Glomerular visceral epithelial cell (primary cell): ENCODE measurements around the gene SPON1.
A peak's percentile ranks its signal among the peaks of the same experiment; 100 is the strongest.
"Not testable (repeated sequence)": the region's sequence is repeated elsewhere in the genome, so short reads cannot be mapped to it uniquely, and the experiment has no call there.

Experiments used
- DNase-seq: peaks from one replicate; pipeline ENCODE4 v3.0.0-alpha.2; 2016; ENCODE audit errors: extremely low spot score

SPON1 gene

GRCh38 chr11:14124886-14125285, 162.4 kb downstream of the SPON1 start:
- no peak for DNase-seq

DNA sequence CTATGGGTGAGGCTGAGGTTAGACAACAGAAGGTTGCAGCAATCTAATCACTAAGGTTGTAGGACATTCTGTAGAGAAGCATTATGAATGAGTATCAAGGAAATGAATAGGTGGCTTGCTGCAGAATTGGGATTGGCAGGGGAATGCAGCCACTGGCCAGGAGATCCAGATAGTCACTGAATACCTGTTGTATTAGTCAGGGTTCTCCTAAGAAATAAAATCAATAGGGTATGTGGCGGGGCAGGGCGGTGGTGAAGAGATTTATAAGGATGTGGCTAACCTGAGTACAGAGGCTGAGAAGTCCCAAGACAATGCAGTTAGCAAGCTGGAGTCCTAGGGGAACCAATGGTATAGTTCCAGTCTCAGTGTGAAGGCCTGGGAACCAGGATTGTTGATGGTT, 163.0 kb downstream of the SPON1 start:
- no peak for DNase-seq

GRCh38 chr11:14127679-14128078, 165.2 kb downstream of the SPON1 start:
- no peak for DNase-seq

DNA sequence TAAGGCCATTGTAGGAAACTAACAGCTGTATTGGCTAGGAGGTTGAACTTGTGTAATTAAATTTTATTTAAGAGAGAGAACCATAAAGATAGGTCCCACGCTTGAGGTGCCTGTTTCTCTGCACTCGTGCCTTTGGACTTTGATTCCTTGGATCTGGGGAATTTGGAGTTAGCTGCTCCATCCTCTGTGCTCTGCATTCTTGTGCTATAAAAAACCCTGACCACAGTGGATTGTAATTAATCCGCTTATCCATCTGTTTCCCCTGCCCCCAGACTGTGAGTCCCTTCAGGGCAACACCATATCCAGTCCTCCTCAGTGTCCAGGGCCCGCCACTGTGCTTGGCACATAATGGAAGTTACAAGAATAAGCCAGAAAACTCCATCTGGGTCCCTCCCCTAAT, 169.8 kb downstream of the SPON1 start:
- no peak for DNase-seq

DNA sequence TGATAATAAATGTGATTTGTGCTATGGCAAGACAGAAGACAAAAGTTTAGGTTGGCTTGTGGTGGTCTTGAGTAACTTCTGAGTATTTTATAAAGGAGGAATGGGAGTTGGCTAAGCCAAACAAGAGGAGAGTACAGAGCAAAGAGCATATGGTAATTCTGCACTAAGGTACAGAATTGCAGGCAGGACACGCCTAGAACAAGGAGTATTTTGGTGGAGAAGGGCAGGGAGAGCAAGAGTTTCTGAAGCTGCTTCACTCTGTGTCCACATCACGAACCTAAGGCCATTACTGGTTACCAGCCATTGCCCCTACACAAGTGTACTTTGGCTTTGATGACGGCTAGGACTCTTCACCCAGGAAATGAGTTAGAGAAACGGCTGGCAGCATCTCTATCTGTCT, 170.9 kb downstream of the SPON1 start:
- no peak for DNase-seq

DNA sequence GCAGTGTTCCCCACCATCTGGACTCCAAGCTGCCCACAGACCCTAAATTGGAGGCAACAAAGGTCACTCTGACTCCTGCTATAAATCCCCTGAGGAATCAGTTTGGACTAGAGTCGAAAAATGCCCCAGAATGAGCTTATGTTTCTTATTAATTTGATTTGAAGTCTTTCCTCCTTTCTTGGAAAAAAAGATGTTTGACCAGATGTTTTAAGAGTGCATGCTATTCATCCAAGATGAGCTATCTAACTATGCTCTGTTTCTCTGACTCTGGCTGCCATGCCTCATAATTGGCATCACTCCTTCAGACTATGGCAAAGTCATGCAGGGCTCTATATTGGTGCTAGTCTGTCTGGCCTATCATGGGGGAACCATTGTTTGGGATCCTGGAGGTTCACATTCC, 174.0 kb downstream of the SPON1 start:
- DNase-seq, result no peak

- DNase-seq, result no peak
Measured at GRCh38 chr11:14137284-14137683, 174.8 kb downstream of the SPON1 start.

GRCh38 chr11:14140991-14141390, 178.5 kb downstream of the SPON1 start:
- DNase-seq, result no peak

DNA sequence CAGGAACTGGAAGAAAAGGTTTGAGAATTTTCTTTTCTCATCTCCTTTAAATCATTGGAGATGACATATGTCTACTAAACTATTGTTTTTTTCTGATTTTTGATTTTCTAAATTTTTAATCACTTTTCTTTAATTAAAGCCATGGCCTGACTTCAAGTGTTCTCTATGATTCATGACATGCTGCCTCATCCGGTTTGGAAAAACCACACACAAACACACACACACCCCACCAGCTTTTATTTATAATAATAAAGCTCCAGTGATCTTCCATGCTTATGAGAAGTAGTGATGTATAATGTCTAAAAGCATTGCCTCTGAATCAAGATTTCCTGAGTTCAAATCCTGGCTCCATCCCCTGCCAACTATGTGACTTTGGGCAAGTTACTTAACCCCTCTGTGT, 179.2 kb downstream of the SPON1 start:
- DNase-seq, result no peak

DNA sequence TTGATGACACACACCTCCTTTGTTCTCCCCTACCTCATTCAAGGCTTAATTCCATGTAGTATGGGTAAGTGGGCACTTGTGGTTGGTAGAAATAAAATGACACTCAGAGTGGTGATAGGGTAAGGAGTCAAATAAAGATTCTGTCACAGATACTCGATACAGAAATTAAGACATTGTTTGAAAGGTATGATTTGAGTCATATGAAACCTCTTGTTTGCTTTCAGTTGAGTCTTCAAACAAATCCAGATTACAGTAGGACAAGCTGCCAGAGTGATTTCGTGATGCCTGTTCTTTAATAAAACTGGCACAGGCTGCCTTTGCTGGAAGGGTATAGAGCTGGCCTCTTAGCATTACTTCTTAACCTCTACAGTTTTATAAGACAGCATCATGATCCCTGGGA, 182.4 kb downstream of the SPON1 start:
- no peak for DNase-seq

DNA sequence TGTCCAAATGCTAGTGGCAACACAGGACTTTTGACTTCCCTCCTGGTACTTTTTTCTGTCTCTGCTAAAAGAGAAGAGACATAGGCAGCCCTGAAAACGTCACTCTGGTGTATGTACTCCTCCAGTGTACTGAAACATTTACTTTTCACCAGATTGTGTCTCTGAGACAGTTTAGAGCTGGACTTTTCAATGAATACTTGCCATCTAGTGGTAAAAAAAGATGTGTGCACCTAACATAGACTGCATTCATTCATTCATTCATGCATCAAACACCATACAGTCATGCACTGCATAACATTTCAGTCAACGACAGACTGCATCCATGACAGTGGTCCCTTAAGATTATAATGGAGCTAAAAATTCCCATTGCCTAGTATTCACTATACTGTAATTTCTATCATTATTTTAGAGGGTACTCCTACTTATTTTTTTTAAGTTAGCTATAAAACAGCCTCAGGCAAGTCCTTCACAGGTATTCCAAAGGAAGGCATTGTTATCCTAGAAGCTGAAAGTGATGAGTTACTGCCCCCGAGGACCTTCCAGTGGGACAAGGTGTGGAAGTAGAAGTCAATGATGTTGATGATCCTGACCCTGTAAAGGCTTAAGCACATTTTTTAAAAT, 186.2 kb downstream of the SPON1 start:
- peak; percentile 3 for DNase-seq

DNA sequence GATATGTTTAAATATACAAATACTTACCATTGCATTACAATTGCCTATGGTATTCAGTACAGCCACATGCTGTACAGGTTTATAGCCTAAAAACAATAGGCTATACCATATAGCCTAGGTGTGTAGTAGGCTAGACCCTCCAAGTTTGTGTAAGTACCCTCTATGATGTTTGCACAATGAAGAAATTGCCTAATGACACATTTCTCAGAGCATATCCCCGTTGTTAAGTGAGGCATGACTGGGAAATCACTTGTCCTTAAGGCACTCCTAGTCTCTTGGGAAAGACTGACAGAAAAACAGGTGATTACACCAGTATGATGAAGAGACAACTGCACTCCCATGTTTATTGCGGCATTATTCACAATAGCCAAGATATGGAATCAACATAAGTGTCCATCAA, 187.2 kb downstream of the SPON1 start:
- DNase-seq, result no peak

DNA sequence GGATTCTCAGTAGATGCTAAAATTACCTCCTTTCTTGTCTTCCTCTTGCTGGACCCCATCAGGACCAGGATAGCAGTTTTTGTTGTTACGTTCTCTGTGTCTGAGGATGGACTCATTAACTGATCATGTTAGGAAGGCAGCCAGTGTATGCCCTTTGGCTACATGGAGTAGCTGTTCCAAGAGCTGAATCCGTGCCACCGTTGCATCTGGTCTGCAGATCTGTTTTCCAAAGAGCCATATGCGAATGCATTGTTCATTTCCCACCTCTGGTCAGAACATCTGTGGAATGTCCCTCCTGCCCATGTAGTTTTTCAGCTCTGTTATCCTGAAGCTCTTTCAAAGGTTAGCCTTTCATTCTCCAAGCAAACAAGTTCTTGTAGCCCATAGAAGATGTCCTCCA, 188.4 kb downstream of the SPON1 start:
- no peak for DNase-seq

GRCh38 chr11:14154103-14154502, 191.6 kb downstream of the SPON1 start:
- DNase-seq, result not testable (repeated sequence)

- DNase-seq, result no peak
Measured at GRCh38 chr11:14158393-14158792, 195.9 kb downstream of the SPON1 start.

DNA sequence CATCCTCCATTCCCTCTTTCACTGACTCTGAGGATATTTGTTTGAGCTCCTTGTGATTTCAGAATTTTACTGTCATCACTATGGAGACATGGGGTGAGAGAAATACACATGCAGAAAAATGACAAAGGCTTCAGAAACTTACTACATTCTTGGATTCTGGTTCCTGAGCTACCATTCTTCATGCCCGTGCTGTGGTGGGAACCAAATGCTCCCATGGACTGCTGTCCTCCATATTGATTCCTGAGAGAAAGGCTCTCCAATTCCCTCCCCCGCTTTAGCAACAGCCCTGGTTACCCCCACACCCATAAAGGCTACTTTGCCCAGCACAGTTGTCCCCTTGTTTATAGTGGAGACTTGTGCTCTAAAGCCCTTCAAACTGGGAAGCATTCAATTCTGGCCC, 201.1 kb downstream of the SPON1 start:
- DNase-seq, result no peak

DNA sequence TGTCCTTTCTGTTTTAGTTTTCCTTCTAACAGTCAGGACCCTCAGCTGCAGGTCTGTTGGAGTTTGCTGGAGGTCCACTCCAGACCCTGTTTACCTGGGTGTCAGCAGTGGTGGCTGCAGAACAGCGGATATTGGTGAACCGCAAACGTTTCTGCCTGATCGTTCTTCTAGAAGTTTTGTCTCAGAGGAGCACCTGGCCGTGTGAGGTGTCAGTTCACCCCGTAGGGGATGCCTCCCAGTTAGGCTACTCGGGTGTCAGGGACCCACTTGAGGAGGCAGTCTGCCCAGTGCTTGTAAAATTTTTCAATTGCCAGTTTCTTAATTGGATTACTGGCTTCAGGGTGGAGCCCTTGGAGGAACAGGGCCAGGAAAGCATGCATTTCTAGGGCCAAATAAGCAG, 211.2 kb downstream of the SPON1 start:
- DNase-seq, result not testable (repeated sequence)

DNA sequence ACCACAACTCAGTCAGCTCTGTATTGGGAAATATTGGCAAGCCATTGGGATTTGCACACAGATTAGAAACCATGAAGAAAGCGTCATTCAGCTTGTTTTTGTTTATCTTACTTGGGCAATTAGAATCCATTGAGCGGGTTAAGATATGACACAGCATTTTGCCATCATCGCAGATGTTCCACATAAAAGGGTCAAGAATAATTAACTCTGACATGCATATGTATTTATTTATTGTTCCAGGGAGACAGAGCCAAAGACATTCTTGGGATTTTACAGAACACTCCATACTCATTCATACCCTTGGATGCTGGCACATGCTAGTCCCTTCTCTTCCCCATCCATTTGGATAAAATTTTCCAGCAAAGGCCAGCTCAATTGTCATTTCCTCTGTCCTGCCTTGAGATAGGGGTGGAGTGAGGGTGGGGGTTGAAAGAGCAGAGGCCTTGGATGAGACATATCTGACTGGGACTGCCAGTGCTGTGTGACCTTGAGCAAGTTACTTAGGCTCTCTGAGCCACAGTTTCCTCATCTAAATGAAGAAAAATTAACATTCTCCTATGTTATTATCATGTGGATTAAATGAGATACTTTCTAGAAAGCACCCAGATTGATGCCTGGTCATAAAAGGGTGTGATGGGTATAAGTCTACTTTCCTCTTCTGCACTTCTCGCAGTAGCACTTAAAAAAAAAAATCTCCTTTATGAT, 216.7 kb downstream of the SPON1 start:
- no peak for DNase-seq

- DNase-seq, result no peak
Measured at GRCh38 chr11:14181121-14181520, 218.6 kb downstream of the SPON1 start.

GRCh38 chr11:14182833-14183364, 220.4 kb downstream of the SPON1 start:
- DNase-seq, result no peak

DNA sequence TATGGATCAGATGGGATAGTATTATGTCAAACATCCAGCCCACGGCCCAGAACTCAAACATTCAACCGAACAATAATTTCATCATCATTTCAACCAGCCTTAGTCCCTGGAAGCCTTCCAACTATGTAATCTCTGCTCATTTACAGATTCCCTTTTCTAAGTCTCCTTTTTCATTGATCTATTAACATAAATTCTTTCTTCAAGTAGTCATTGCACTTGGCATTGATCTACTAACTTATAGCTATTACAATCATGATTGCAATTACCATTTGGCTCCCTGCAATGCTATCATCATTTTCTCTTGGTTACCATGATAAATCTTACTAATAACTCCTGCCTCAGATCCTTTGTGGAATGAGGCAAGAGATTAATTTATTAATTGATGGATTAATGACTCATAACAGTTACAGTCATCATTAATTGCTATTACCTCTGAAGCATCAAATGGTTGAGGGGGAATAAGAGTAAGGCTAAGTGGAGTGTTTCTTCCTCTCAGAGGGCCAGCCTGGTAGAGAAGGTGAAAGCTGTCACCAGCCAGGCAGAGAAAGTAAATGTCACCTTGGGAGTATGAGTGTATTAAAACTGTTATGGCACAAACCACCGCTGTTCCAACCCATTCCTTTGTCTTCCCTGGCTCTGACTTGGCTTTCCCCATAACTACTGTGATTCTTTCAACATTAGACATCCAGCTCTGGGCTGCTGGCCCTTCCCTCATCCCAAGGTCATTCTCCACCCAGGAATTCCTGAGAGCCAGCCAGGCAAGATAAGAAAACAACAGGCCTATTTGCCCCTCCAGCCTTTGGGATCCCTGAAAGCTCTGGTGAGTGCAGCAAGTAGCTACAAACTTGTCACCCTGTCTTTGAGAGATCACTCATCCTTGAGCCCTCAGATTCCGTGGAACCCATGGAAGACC, 221.8 kb downstream of the SPON1 start:
- DNase-seq, result peak; percentile 6

DNA sequence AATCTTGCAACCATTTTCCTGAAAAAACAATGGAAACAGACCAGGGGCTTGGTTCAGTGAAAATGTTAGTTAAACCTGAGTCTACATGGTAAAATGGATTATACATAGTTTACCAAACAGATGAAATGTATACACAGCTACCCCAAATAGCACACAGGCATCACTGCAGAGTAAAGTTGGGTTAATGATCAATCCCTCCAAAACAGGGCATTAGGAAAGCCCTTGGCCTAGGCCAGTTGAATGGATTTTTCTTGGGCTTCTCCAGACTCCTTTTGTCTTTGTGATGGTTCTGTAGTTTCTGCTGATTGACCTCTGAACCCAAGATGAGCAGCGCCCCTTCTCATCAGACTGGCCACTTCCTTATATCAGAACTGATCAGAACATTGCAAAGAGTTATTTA, 222.9 kb downstream of the SPON1 start:
- no peak for DNase-seq
